ENCODE measurements around the gene POLR2A. TPM values are rescaled to one million over a fixed set of nuclear protein-coding genes. Genes with fewer than 3 reads are reported as not detected.

POLR2A gene
- total RNA-seq, 1 donor from 2014 or later: 230 TPM

Other genes starting within 250 kb of the POLR2A start
- 71.1 and 77.7 TPM in 2 replicates for gene DVL2, start 249.8 kb upstream of the POLR2A start, total RNA-seq
- gene PHF23, start 244.9 kb upstream of the POLR2A start, total RNA-seq: 46.2 and 51.7 TPM in 2 replicates
- 124 and 126 TPM in 2 replicates for gene GABARAP, start 241.9 kb upstream of the POLR2A start, total RNA-seq
- 188 and 190 TPM in 2 replicates for gene CTDNEP1, start 232.6 kb upstream of the POLR2A start, total RNA-seq
- gene ELP5, start 232.2 kb upstream of the POLR2A start, total RNA-seq: 74.3 and 76.8 TPM in 2 replicates
- gene CLDN7, start 221.9 kb upstream of the POLR2A start, total RNA-seq: 0.31 and 0.40 TPM in 2 replicates
- 0.17 and 0.37 TPM in 2 replicates for gene SLC2A4, start 202.6 kb upstream of the POLR2A start, total RNA-seq
- 0.21 and 0.33 TPM in 2 replicates for gene YBX2, start 189.7 kb upstream of the POLR2A start, total RNA-seq
- gene EIF5A, start 176.7 kb upstream of the POLR2A start, total RNA-seq: 1,303 and 1,327 TPM in 2 replicates
- 51.5 and 56.2 TPM in 2 replicates for gene GPS2, start 169.0 kb upstream of the POLR2A start, total RNA-seq
- 59.3 and 59.6 TPM in 2 replicates for gene NEURL4, start 155.0 kb upstream of the POLR2A start, total RNA-seq
- 262 and 275 TPM in 2 replicates for gene ACAP1, start 147.8 kb upstream of the POLR2A start, total RNA-seq
- gene KCTD11, start 132.2 kb upstream of the POLR2A start, total RNA-seq: 7.0 and 7.6 TPM in 2 replicates
- gene TMEM95, start 129.2 kb upstream of the POLR2A start, total RNA-seq: not detected in 2 replicates
- gene TNK1, start 103.3 kb upstream of the POLR2A start, total RNA-seq: 5.3 and 5.5 TPM in 2 replicates
- gene PLSCR3, start 89.8 kb upstream of the POLR2A start, total RNA-seq: 75.5 and 79.8 TPM in 2 replicates
- 47.4 and 59.3 TPM in 2 replicates for gene TMEM256, start 80.3 kb upstream of the POLR2A start, total RNA-seq
- gene NLGN2, start 76.5 kb upstream of the POLR2A start, total RNA-seq: 2.9 and 3.0 TPM in 2 replicates
- not detected in 2 replicates for gene SPEM1, start 64.0 kb upstream of the POLR2A start, total RNA-seq
- not detected in 2 replicates for gene SPEM2, start 58.8 kb upstream of the POLR2A start, total RNA-seq
- not detected in 2 replicates for gene SPEM3, start 55.5 kb upstream of the POLR2A start, total RNA-seq
- 12.8 and 12.9 TPM in 2 replicates for gene TMEM102, start 48.9 kb upstream of the POLR2A start, total RNA-seq
- gene FGF11, start 44.9 kb upstream of the POLR2A start, total RNA-seq: 9.4 and 9.5 TPM in 2 replicates
- 6.1 and 7.2 TPM in 2 replicates for gene CHRNB1, start 39.3 kb upstream of the POLR2A start, total RNA-seq
- 16.0 and 16.1 TPM in 2 replicates for gene ZBTB4, start 4.7 kb upstream of the POLR2A start, total RNA-seq
- gene SLC35G6, start 2.9 kb upstream of the POLR2A start, total RNA-seq: not detected in 2 replicates
- 21.5 and 21.8 TPM in 2 replicates for gene TNFSF12, start 64.7 kb downstream of the POLR2A start, total RNA-seq
- 2.4 and 3.5 TPM in 2 replicates for gene TNFSF13, start 74.4 kb downstream of the POLR2A start, total RNA-seq
- 89.7 and 93.0 TPM in 2 replicates for gene SENP3, start 77.6 kb downstream of the POLR2A start, total RNA-seq
- 3.2 and 3.5 TPM in 2 replicates for gene CD68, start 95.3 kb downstream of the POLR2A start, total RNA-seq
- 92.5 and 104 TPM in 2 replicates for gene MPDU1, start 99.5 kb downstream of the POLR2A start, total RNA-seq
- 0.43 TPM in 1 of 2 replicates, not detected in the other for gene SOX15, start 105.7 kb downstream of the POLR2A start, total RNA-seq
- 62.6 and 64.4 TPM in 2 replicates for gene FXR2, start 130.5 kb downstream of the POLR2A start, total RNA-seq
- 16.5 and 17.7 TPM in 2 replicates for gene SAT2, start 143.5 kb downstream of the POLR2A start, total RNA-seq
- gene SHBG, start 145.8 kb downstream of the POLR2A start, total RNA-seq: not detected in 2 replicates
- gene ATP1B2, start 166.6 kb downstream of the POLR2A start, total RNA-seq: 0.14 and 0.37 TPM in 2 replicates
- gene TP53, start 203.1 kb downstream of the POLR2A start, total RNA-seq: 177 and 178 TPM in 2 replicates
- gene WRAP53, start 204.1 kb downstream of the POLR2A start, total RNA-seq: 33.8 and 35.0 TPM in 2 replicates
- 0.05 TPM in 1 of 2 replicates, not detected in the other for gene EFNB3, start 220.8 kb downstream of the POLR2A start, total RNA-seq
- gene DNAH2, start 233.4 kb downstream of the POLR2A start, total RNA-seq: not detected in 2 replicates

All from activated CD4-positive, alpha-beta T cell treated with anti-CD3 and anti-CD28 coated beads, Interleukin-2, amount 10 ng/mL, durations not matched to agents 24 days and 14 days (primary cell).